Choroid plexus epithelial cell (primary cell): Measurements from ENCODE around the gene DNAJC24.

Experiments
- DNase-seq: peaks from one replicate; pipeline ENCODE4 v3.0.0-alpha.2; 2010; ENCODE audit warnings: low read depth
- H3K4me3 ChIP-seq: 2 replicates; pipeline ENCODE4 v1.5.1; 2011; ENCODE audit warnings: low read depth, mild to moderate bottlenecking, control low read depth, low read length, moderate library complexity
- CTCF ChIP-seq: conservative IDR thresholded peaks from 2 replicates; pipeline ENCODE4 v1.5.1; 2011; ENCODE audit warnings: low read depth, mild to moderate bottlenecking, control low read depth, inconsistent platforms, low read length, moderate library complexity

DNAJC24 gene

GRCh38 chr11:31478223-31478590, 108.5 kb downstream of the DNAJC24 start:
- no peak overlapping the region for H3K4me3 ChIP-seq
- TF ChIP-seq CTCF: no peak
- DNase-seq: no peak

GRCh38 chr11:31479066-31479465, 109.4 kb downstream of the DNAJC24 start:
- no peak for DNase-seq
- no peak overlapping the region for H3K4me3 ChIP-seq
- no peak for TF ChIP-seq CTCF

GRCh38 chr11:31480930-31481329, 111.3 kb downstream of the DNAJC24 start:
- TF ChIP-seq CTCF: no peak

More at GRCh38 chr11:31480930-31481329, 111.3 kb downstream of the DNAJC24 start:
- DNase-seq: no peak
- no peak overlapping the region for H3K4me3 ChIP-seq
